NCI-H2081 treated with DMSO at 0.1 percent for 48 hours (cell line): ENCODE results near the gene TAC1.
"Not testable (repeated sequence)": the region's sequence is repeated elsewhere in the genome, so short reads cannot be mapped to it uniquely, and the experiment has no call there.

Experiments
- DNase-seq: peaks from one replicate; lab custom pipeline; 2025; lab: John Stamatoyannopoulos, UW

The TAC1 gene

GRCh38 chr7:97731736-97732564 is at the start of gene TAC1:
TAC1 (plus strand) TSS chr7:97732086; CDS start chr7:97732613, 527 bp downstream.
- no peak for DNase-seq

DNA sequence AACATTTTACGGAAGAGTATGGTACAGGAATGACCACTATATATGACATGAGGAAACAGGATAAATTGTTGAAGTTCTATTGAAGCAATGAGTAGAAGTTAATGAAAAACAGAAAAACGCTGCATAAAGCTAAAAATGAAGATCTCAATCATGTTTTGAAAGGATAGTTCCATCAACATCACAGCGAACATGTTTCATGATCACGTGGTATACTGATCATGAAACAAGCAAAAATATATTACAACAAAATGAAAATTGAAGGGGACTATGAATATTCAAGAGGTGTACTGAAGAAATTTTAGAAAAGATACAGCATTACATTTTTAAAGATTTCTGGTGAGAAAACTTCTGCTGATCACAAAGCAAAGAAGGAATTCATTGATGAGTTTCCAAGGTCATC is 45.9 kb upstream of the TAC1 start:
- no peak for DNase-seq

DNA sequence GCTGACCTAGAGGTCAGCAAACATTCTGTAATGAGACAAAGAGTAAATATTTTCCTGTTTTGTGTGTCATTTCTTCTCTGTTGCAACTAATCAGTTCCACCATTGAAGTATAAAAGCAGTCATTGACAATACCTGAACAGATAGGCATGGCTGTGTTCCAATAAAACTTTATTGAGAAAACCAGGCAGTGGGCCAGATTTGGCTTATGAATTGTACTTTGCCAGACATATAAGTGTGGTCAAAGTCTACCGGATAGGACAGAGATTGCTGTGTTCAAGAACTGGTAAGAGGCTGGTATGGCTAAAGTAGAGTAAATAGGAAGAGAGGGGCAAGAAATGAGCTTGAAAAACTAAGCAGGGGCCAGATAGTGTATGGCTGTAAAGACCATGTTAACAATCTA is 38.3 kb upstream of the TAC1 start:
- DNase-seq, result no peak

DNA sequence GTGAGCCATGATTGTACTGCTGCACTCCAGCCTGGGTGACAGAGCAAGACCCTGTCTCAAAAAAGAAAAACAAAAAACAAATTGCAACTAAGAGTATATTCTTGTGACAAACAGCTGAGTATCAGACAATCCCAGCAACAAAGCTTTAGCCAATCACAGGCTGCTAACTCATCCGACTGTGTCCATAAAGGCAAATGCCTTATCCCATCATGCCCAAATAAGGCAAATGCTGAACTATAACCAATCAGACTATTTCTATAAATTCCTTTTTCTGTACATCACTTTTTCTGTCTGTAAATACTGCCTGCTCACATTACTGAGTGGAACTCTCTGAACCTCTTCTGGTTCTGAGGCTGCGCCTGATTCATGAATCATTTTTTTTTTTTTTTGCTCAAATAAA is 37.5 kb upstream of the TAC1 start:
- DNase-seq, result no peak

DNA sequence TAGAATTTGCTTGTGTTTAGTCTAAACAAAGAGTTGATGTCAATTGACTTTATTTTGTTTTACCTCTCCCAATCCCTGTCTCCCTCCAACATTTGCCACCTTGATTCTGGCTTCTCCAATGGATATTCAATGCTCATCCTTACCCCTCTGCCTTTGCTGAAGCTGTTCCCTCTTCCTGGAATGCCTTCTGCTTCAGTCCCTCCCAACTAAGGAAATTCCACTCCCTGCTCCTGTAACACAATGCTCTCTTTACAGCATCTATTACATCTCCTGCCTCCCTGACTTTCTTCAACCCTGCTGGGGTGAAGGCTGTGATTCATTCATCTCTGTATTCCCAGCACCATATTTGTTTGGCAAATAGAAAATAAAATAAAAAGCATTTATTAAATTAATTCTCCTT is 34.5 kb upstream of the TAC1 start:
- DNase-seq, result no peak

DNA sequence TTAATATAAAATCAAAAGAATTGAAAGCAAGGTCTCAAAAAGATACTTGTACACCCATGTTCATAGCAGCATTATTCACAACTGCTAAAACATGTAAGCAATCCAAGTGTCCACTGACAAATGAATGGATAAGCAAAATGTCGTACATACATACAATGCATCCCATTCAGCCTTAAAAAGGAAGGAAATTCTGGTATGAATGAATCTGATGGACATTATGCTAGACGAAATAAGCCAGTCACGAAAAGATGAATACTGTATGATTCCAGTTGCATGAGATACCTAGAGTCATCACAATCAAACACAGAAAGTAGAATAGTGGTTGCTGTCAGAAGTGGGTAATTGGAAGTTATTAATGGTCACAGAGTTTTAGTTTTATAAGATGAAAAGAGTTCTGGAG is 9.5 kb upstream of the TAC1 start:
- DNase-seq, result no peak

DNA sequence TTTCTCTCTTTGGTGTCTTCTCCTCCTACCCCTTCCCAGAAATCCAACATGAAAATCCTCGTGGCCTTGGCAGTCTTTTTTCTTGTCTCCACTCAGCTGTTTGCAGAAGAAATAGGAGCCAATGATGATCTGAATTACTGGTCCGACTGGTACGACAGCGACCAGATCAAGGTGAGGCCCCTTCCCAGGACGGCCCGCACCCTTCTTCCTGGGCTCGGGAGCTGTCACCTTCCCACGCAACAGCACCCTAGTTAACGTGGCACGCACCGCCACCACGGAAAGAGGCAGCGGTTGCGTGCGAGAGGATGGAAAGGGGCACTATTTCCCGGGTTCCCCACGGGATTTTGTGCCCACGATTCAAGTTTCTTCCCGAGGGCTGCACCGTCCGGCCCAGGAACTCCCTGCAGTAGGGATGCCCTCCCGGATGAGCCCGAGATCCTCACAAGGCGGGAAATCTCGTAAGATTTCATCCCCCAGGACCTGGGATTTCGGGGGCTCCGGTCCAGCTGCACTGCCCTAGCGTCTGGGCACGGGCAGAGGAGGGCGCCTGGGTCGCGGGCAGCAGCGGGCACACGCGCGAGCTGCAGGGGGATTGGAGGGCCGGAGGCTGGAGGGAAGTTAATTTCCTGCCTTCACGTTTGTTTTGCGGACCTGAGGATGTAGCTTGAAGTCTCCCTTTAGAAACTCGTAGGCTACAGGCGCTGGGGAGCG is 834 bp downstream of the TAC1 start:
- DNase-seq, result no peak

- no peak for DNase-seq
Measured at GRCh38 chr7:97733276-97734161, 1.6 kb downstream of the TAC1 start.

GRCh38 chr7:97734255-97734654 is 2.4 kb downstream of the TAC1 start:
- no peak for DNase-seq

- DNase-seq, result no peak
Measured at GRCh38 chr7:97735075-97735474, 3.2 kb downstream of the TAC1 start.

- no peak for DNase-seq
Measured at GRCh38 chr7:97748482-97748881, 16.6 kb downstream of the TAC1 start.

DNA sequence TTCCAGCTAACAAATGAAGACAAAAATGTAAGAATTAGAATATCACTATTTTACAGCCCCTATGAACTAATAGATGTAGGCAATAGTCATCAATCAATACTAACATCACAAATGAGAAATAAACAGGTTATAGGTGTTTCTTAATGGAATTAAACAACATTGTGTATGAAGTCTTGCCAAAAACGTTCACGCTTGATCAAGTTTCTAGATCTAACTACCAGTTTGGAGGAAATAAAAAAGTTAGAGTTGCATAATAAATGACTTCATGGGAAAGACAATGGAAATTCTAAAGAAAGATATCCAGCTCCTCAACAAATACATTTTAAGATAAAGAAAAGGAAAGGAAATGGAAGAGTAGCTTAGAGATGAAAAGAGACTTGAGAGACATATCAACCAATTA is 19.7 kb downstream of the TAC1 start:
- DNase-seq, result no peak

- no peak for DNase-seq
Measured at GRCh38 chr7:97752215-97752614, 20.3 kb downstream of the TAC1 start.

DNA sequence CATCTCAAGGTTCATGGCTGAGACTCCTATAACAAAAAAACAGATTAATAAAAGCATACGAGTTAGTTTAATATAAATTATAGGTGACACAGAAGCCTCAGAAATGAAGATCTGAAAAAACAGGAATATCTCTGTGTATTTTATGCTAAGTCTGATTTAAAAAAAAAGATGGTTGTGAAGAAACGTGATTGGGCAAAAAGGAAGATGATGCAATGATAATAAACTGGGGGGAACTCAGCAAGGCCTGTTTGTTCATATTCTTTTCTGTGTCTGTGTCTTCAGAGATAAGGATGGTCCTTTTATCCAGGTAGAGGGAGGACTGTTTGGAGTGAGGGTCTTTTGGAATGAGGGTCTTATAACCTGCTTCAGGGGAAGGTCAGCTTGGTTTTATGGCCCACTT is 25.9 kb downstream of the TAC1 start:
- DNase-seq, result no peak

DNA sequence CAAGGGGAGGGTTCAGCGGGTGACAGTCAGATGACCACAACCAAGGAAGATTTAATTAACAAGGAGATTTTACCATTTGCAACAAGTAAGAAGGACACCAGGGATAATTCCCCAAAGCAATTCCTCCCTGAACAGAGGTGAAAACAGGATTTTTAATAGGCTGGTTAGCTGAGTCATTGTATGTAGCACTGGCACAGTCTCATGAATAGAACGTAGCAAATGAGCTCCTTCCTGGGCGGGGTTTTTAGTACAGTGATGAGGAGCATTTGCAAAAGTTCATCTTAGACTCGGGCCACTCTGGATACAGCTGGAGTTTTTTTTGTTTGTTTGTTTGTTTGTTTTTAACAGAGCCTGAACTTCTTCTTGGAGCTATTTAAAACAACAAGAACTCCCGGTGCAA is 39.0 kb downstream of the TAC1 start:
- DNase-seq, result no peak

- no peak for DNase-seq
Measured at GRCh38 chr7:97771576-97771975, 39.7 kb downstream of the TAC1 start.

DNA sequence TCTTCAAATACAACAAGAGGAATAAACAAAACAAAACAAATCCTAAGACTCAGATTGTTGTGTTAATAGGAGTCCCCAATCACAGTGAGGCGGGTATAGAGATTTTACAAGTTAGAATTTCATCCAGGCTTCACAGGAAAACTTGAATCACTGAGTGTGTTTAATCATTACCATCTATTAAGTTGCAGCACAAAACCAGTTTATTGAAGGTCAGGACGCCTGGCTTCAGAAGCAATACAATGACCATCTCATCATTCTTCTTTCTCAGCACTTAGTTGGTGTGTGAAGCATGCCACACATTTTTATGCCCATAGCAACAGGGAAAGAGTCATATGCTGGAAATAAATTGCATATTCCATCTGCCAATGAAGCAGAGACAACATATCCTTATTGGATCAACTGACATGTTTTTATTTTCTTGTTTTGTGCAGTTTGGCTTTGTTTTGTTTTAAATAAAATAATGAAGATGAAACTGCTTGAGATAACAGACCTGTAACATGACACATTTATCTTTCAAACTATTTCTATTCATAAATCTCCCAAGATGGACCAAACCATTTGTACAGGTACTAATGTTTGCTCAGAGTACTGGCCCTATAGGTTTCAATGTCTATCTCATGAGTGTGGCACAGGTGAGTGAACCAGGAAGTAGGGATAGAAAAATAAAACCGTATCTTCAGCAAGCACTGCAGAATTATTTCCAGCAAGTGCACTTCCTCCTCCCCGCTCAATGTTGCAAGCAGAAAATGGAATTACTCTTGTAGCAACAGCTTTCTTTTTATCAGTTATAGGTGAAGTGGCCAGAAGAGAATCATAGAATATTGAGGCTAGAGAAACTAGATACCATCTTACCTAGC is 40.4 kb downstream of the TAC1 start:
- DNase-seq, result no peak

DNA sequence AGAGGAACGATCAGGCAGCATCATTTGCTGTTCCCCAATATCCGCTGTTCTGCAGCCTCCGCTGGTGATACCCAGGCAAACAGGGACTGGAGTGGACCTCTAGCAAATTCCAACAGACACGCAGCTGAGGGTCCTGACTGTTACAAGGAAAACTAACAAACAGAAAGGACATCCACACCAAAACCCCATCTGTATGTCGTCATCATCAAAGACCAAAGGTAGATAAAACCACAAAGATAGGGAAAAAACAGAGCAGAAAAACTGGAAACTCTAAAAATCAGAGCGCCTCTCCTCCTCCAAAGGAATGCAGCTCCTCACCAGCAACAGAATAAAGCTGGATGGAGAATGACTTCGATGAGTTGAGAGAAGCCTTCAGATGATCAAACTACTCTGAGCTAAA is 54.5 kb downstream of the TAC1 start:
- DNase-seq, result not testable (repeated sequence)
